ENCODE data around the gene AGPAT3. TPM values are rescaled to one million over a fixed set of nuclear protein-coding genes. Genes with fewer than 3 reads are reported as not detected.

The AGPAT3 gene
- total RNA-seq, 1 experiment from 2014 or later = 45.1 TPM

- H3K4me3 ChIP-seq = no peak overlapping the region
- DNase-seq = peak; percentile 49
- H3K27me3 ChIP-seq = no peaks in the 10 kb centered on the region
- H3K9me3 ChIP-seq = no peaks in the 10 kb centered on the region
- H3K36me3 ChIP-seq = no peaks in the 10 kb centered on the region
These were observed 141.6 kb downstream of the AGPAT3 start for GRCh38 chr21:44006656-44007055.

DNA sequence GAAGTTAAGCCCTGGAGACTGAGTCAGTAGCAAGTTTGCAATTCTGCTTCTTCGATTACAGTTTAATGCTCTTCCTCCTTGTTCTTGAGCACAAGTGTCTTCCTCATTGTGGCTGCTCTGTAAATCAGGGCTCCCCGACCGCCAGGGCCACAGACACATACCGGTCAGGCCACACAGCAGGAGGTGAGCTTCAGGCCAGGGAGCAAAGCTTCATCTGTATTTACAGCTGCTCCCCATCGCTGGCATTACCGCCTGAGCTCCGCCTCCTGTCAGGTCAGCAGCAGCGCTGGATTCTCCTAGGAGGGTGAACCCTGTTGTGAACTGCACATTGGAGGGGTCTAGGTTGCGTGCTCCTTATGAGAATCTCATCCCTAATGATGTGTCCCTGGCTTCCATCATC, 145.4 kb downstream of the AGPAT3 start:
- Histone ChIP-seq H3K36me3 (no peaks in the 10 kb centered on the region), H3K4me3 (no peak overlapping the region), H3K9me3 (no peaks in the 10 kb centered on the region), H3K27me3 (no peaks in the 10 kb centered on the region)
- no peak for DNase-seq

- H3K36me3 ChIP-seq = no peaks in the 10 kb centered on the region
- H3K9me3 ChIP-seq = no peaks in the 10 kb centered on the region
- H3K27me3 ChIP-seq = no peaks in the 10 kb centered on the region
- peak overlapping the region; percentile 91 for H3K4me3 ChIP-seq
- no peak for DNase-seq
These were observed 146.1 kb downstream of the AGPAT3 start for GRCh38 chr21:44011123-44011522.

- Histone ChIP-seq H3K4me3 (peak within 1 kb of the TSS; percentile 91), H3K9me3 (no peaks in the 10 kb centered on the region), H3K27me3 (no peaks in the 10 kb centered on the region), H3K36me3 (no peaks in the 10 kb centered on the region; the same call in 1 of the 2 replicates)
- DNase-seq = peak; percentile 93
These were observed 146.8 kb downstream of the AGPAT3 start, which contains the start of gene TRAPPC10 for GRCh38 chr21:44011579-44012473. Gene TRAPPC10, plus strand, starts transcription at chr21:44012309. Its CDS starts 185 bp downstream, at chr21:44012494.

- H3K27me3 ChIP-seq = no peaks in the 10 kb centered on the region
- H3K4me3 ChIP-seq = peak overlapping the region; percentile 91
- peak; percentile 73 for DNase-seq
- no peaks in the 10 kb centered on the region; the same call in 1 of the 2 replicates for H3K36me3 ChIP-seq
- no peaks in the 10 kb centered on the region for H3K9me3 ChIP-seq
These were observed 147.7 kb downstream of the AGPAT3 start for GRCh38 chr21:44012474-44013379.

- Histone ChIP-seq H3K27me3 (no peaks in the 10 kb centered on the region), H3K9me3 (no peaks in the 10 kb centered on the region), H3K36me3 (no peaks in the 10 kb centered on the region; the same call in 1 of the 2 replicates), H3K4me3 (peak overlapping the region; percentile 91)
- DNase-seq = no peak
These were observed 148.5 kb downstream of the AGPAT3 start for GRCh38 chr21:44013380-44014088.

- no peaks in the 10 kb centered on the region for H3K9me3 ChIP-seq
- H3K27me3 ChIP-seq = no peaks in the 10 kb centered on the region
- H3K36me3 ChIP-seq = no peaks in the 10 kb centered on the region; the same call in 1 of the 2 replicates
- no peak for DNase-seq
- H3K4me3 ChIP-seq = no peak overlapping the region
These were observed 152.6 kb downstream of the AGPAT3 start for GRCh38 chr21:44017601-44018000.

DNA sequence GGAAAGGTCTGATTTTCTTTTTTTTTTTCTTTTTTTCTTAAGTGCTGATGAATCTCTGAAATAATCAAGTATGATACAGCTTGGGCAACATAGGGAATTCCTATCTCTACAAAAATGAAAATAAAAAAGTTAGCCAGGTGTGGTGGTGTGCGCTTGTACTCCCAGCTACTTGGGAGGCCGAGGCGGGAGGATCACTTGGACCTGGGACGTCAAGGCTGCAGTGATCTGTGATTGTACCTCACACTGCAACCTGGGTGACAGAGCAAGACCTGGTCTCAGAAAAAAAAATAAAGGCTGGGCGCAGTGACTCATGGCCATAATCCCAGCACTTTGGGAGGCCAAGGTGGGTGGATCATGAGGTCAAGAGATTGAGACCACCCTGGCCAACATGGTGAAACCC, 153.1 kb downstream of the AGPAT3 start:
- DNase-seq = no peak

GRCh38 chr21:44018813-44019567, 154.0 kb downstream of the AGPAT3 start:
- DNase-seq = no peak
- no peaks in the 10 kb centered on the region for H3K27me3 ChIP-seq

More for the DNA sequence above, 153.1 kb downstream of the AGPAT3 start:
- Histone ChIP-seq H3K4me3 (no peak overlapping the region), H3K9me3 (no peaks in the 10 kb centered on the region), H3K27me3 (no peaks in the 10 kb centered on the region), H3K36me3 (no peaks in the 10 kb centered on the region; the same call in 1 of the 2 replicates)

DNA sequence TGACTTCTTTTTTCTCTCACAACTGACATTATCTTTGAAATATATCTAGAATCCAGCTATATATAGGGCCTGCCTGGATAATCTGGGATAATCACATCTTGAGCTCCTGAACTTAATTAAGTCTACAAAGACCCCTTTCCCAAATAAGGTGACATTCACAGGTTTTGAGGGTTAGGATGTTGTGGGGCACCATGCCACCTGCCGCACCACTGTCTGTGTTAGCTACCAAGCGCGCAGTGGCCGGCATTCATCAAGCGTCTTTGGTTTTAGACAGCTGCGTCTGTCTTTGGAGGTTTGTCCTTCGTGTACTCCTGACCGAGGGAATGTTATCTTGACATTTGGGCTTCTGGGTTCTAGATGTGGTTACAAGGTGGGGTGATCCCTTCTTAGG, 154.5 kb downstream of the AGPAT3 start:
- no peaks in the 10 kb centered on the region for H3K27me3 ChIP-seq
- DNase-seq = no peak

More at GRCh38 chr21:44018813-44019567, 154.0 kb downstream of the AGPAT3 start:
- Histone ChIP-seq H3K36me3 (no peaks in the 10 kb centered on the region; the same call in 1 of the 2 replicates), H3K4me3 (no peak overlapping the region), H3K9me3 (no peaks in the 10 kb centered on the region)

DNA sequence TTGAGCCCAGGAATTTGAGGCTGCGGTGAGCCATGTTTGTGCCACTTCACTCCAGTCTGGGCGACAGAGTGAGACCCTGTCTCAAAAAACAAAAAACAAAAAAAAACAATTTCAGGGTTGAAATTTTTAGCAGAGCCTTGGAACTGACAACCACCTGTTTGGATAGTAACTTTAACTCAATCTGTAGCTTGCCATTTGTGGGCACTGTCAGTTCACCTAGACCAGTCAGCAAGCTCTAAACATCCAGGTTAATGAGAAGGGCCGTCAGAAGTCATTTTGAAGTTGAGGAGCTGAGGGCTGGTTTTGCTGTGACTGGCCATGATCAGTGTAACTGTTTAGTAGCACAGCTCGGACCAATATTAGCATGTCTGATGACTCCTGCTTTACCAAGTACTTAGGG, 155.5 kb downstream of the AGPAT3 start:
- DNase-seq = no peak
- Histone ChIP-seq H3K36me3 (no peaks in the 10 kb centered on the region; the same call in none of the 2 replicates), H3K27me3 (no peaks in the 10 kb centered on the region), H3K9me3 (no peaks in the 10 kb centered on the region), H3K4me3 (no peak overlapping the region)

More for the DNA sequence above, 154.5 kb downstream of the AGPAT3 start:
- no peak overlapping the region for H3K4me3 ChIP-seq
- no peaks in the 10 kb centered on the region; the same call in 1 of the 2 replicates for H3K36me3 ChIP-seq
- no peaks in the 10 kb centered on the region for H3K9me3 ChIP-seq

GRCh38 chr21:44021064-44021463, 156.0 kb downstream of the AGPAT3 start:
- Histone ChIP-seq H3K9me3 (no peaks in the 10 kb centered on the region), H3K27me3 (no peaks in the 10 kb centered on the region), H3K4me3 (no peak overlapping the region), H3K36me3 (no peaks in the 10 kb centered on the region; the same call in none of the 2 replicates)
- DNase-seq = no peak

DNA sequence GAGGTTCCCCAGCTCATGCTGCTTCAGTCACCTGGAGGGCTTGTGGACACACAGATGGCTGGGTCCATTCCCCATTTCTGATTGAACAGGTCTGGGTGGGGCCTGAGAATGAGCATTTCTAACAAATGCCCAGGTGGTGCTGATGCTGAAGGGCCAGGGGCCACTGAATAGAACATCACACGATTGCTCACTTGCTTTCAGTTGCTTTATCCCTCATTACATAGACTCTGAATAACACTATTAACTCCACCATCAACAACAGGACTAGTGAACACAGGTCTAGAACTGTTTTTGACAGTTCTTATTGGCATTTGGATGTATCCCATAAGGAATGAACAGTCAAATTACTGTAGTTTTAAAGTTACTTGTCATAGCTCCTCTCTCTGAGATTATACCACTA, 159.2 kb downstream of the AGPAT3 start:
- no peak for DNase-seq
- Histone ChIP-seq H3K36me3 (peaks cover 6% of the 10 kb centered on the region), H3K27me3 (no peaks in the 10 kb centered on the region), H3K9me3 (no peaks in the 10 kb centered on the region), H3K4me3 (no peak overlapping the region)

DNA sequence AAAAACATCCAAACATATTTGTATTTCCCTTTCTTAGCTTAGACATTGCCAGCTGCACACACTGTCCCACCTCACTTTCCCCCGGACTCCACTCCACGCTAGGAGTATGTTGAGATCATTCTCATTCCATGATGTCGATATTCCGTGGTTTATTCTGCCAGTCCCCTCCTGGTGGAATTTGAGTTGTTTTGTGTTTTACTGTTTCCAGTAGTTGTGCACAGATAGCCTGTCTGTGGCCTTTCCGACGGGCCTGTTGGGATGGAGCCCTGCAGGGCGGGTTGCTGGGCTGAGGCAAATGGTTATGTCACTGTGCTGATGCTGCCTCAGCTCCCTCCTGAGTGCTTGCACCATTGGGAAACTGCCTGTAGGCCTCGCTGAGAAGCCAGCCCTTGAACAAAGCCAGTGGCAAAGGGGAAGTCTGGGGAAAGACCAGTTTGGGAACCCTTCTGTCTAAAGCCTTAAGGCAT, 159.9 kb downstream of the AGPAT3 start:
- no peak overlapping the region for H3K4me3 ChIP-seq
- no peaks in the 10 kb centered on the region for H3K9me3 ChIP-seq
- H3K27me3 ChIP-seq = no peaks in the 10 kb centered on the region
- no peak for DNase-seq
- H3K36me3 ChIP-seq = peaks cover 6% of the 10 kb centered on the region

GRCh38 chr21:44027607-44028286, 162.7 kb downstream of the AGPAT3 start:
- Histone ChIP-seq H3K36me3 (peaks cover 6% of the 10 kb centered on the region), H3K9me3 (no peaks in the 10 kb centered on the region), H3K27me3 (no peaks in the 10 kb centered on the region), H3K4me3 (no peak overlapping the region)
- no peak for DNase-seq

Data from MG63 (cell line).